ENCODE data around the gene FOXC2.
"Not testable (repeated sequence)": the region's sequence is repeated elsewhere in the genome, so short reads cannot be mapped to it uniquely, and the experiment has no call there.

FOXC2 gene

DNA sequence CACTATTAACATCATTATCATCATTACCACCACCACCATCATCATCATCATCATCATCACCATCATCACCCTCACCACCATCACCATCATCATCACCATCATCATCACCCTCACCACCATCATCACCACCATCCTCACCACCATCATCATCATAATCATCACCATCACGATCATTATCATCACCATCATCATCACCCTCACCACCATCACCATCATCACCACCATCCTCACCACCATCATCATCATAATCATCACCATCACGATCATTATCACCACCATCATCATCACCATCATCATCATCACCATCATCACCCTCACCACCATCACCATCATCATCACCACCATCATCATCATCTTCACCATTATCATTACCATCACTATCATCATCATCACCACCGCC is 21.3 kb downstream of the FOXC2 start:
- DNase-seq (ENCODE audit: low read depth in 2 of 2), result not testable (repeated sequence)

- DNase-seq (ENCODE audit: low read depth in 2 of 2), result no peak
Observed at GRCh38 chr16:86590501-86591144, 24.0 kb downstream of the FOXC2 start.

- no peak for DNase-seq (ENCODE audit: low read depth in 2 of 2)
Observed at GRCh38 chr16:86591270-86591669, 24.6 kb downstream of the FOXC2 start.

- DNase-seq (ENCODE audit: low read depth in 2 of 2), result no peak
Observed at GRCh38 chr16:86593913-86594620, 27.4 kb downstream of the FOXC2 start.

DNA sequence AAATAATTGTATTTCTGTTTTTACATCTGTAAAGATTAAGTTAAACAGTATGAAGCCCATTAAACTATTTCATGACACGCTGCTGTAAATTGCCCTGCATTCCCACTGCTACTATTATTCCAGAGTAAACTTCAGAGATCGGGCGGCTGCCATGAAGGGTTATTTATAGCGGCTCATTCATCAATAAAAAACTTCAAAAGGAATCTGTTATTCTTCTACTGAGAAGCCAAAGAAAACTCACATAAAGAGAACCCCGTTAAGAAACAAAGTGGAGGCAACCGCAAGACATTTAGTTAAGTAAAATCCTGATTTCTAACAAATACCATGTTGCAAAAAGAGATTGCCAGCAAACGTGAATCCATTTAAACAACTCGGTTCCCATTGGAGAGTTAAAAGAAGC is 28.1 kb downstream of the FOXC2 start:
- DNase-seq (ENCODE audit: low read depth in 2 of 2), result no peak

DNA sequence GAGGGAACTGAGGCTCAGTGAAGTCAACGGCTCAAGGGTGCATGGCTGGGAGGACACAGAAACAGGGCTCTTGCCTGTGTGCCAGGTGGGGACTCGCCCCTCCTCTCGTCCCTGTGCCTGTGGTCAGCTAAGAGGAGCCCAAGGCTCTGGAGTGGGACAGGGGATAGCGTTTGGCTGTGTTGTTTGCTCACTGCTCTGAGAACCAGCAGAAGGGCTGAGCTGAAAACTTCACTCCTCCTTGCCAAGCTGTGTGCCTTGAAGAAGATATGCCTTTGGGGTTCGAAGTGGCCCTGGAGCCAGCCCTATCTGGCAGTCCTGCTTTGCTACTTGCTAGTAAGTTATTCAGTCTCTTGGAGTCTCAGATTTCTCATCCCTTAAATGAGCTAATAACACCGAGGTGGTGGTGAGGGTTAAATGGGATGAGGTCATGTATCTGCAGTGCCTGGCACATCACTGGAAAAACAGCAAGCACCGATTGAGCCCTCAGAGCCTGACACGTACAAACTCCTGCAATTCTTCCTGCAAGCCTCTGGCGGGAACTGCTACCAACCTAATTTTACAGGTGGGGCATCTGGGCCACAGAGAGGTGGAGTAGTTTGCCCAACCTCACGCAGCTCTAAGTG is 29.5 kb downstream of the FOXC2 start:
- DNase-seq (ENCODE audit: low read depth in 2 of 2), result no peak

- DNase-seq (ENCODE audit: low read depth in 2 of 2), result no peak
Observed at GRCh38 chr16:86597126-86597879, 30.7 kb downstream of the FOXC2 start.

- no peak for DNase-seq (ENCODE audit: low read depth in 2 of 2)
Observed at GRCh38 chr16:86597880-86598606, 31.4 kb downstream of the FOXC2 start.

DNA sequence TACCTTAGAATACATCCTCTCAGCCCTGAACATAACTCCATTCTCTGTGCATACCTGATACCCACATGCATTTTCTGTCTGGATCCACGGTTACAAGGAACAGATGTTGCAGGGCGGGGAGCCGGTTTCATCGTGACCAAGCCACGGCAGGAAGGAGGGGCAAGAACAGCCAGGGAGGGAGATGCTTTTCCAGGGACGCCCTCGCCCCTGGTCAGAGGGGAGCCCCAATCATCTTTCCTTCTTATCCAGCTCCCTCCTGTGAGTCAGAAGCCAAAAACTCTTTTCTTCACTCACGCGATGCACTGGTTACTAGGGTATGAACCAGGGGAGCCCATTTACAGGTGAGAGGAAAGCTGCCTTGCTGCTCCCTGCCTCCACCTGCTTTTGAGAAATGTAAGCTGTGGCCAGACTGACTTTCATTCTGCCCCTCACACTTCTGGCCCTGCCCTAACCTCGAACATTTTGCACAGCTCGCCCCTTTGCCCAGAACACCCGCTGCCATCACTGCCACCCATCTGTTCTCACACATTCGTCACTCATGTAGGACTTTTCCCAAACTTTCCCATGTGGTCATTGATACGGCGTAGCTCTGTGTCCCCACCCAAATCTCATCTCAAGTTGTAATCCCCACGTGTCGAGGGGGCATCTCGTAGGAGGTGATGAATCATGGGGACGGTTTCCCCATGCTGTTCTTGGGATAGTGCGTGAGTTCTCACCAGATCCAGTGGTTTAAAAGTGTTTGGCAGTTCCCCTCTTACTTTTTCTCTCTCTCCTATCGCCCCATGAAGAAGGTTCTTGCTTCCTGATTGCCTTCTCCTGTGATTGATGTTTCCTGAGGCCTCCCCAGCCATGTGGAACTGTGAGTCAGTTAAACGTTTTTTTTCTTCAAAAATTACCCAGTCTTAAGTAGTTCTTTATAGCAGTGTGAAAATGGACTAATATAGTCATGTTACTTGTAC is 32.3 kb downstream of the FOXC2 start:
- no peak for DNase-seq (ENCODE audit: low read depth in 2 of 2)

DNA sequence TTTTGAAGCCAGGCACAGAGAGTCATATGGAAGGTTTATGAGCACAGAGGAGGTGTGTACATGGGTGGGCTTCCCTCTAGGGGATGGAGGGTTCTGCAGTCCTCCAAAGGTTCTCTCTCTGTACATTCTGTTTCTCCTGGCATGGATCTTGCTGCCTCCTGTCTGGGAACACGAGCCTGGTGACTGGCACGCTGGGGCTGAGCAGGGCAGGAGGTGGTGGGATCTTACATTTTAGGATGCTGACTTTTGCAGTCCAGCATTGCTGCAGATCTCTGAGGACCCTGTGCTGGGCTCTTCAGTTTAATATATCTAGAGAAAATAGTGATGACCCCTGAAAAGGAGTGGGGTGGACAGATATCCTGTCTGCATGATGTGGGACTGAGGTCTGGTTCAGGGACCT is 34.7 kb downstream of the FOXC2 start:
- DNase-seq (ENCODE audit: low read depth in 2 of 2), result no peak

DNA sequence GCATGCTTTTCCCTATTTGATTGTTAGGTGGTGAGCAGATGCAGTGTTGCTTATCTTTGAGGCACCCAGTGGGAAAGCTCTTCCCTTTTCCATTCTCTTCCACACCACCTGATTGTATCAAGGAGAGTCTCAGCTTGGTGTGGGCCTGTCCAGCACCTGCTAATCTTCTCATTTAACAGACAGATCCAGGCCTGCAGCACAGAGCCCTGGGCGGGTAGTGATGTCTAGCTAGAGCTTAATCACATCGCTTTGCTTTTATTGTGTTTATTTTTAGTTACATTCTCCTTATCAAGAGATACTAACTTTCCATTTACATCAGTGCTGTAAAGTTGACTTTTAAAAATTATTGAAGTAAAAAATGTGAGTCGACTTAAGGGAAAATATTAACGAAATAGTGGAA is 35.9 kb downstream of the FOXC2 start:
- DNase-seq (ENCODE audit: low read depth in 2 of 2), result no peak

DNA sequence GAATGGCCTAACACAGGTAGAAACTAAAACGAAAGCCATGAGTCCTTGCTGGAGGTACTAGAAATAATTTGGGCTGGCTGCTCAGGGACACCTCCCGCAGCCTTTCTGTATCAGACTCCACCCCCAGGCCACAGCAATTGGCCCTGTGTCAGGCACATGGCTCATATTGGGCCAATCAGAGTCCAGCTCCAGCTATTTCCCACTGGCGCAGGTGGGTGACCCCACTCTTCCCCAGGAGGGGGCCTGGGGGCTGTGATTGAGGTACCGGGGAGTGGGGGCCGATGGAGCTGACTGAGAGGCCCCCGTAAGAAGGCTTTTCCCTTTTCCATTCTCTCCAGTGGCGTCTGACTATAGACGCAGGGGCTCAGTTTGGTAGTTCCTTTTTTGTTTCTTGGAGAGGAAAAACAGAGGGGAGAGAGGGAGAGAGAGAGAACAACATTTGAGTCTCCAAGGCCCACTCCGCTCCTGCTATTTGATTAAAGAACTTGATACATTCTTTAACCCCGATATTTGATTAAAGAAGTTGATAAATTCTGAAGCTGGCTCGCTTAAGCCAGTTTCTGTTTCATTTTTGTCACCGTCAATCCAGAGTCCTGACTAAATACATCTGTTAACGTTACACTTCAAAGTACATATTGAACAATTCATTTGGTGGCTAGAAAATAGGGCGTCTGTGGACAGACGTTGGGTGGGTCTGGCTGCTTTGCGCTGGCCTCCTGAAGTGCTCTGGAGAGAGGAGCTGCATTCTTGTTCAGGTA is 38.0 kb downstream of the FOXC2 start:
- DNase-seq (ENCODE audit: low read depth in 2 of 2), result peak in 1 of 2 donors; percentile 11

DNA sequence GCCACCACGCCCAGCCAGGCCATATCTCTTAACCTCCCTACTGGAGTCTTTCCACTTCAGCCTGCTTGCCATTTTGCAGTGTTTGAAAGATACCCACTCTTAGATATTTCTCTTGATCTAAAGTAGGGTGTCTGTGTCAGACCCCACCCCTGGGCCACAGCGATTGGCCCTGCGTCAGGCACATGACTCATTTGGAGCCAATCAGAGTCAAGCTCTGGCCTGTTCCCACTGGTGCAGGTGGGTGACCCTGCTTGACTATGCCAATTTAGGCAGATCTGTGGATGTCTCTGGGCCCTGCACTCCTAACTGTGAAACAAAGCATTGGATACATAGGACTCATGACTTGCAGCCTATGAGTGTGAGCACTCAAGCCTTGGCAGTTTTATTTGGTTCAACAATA is 39.3 kb downstream of the FOXC2 start:
- DNase-seq (ENCODE audit: low read depth in 2 of 2), result no peak

GRCh38 chr16:86608301-86608747 is 41.7 kb downstream of the FOXC2 start:
- DNase-seq (ENCODE audit: low read depth in 2 of 2), result no peak

GRCh38 chr16:86609115-86609514 is 42.5 kb downstream of the FOXC2 start:
- DNase-seq (ENCODE audit: low read depth in 2 of 2), result no peak

GRCh38 chr16:86609661-86610060 is 43.0 kb downstream of the FOXC2 start:
- no peak for DNase-seq (ENCODE audit: low read depth in 2 of 2)

- DNase-seq (ENCODE audit: low read depth in 2 of 2), result no peak
Observed at GRCh38 chr16:86610779-86611524, 44.3 kb downstream of the FOXC2 start.

GRCh38 chr16:86611525-86611855 is 44.9 kb downstream of the FOXC2 start:
- DNase-seq (ENCODE audit: low read depth in 2 of 2), result no peak

DNA sequence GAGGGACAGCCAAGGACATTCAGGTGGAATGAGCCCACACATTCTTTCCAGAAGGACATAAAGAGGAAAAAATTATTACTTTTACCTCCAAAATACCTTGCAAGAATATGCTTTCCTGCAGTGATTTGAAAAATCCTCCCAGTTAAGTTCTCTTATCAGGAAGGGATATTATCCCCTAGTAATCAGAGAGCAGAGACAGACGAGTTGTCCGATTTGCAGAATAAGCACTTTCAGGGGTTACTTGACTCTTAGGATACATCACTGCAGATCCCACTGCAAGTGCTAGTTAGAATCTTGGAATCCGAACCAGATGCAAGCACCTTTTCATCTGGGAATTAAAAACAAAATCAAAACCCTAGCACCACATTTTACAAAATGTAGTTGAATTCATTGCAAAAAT is 45.3 kb downstream of the FOXC2 start:
- DNase-seq (ENCODE audit: low read depth in 2 of 2), result no peak
